ENCODE data around the gene POLE2.

DNA sequence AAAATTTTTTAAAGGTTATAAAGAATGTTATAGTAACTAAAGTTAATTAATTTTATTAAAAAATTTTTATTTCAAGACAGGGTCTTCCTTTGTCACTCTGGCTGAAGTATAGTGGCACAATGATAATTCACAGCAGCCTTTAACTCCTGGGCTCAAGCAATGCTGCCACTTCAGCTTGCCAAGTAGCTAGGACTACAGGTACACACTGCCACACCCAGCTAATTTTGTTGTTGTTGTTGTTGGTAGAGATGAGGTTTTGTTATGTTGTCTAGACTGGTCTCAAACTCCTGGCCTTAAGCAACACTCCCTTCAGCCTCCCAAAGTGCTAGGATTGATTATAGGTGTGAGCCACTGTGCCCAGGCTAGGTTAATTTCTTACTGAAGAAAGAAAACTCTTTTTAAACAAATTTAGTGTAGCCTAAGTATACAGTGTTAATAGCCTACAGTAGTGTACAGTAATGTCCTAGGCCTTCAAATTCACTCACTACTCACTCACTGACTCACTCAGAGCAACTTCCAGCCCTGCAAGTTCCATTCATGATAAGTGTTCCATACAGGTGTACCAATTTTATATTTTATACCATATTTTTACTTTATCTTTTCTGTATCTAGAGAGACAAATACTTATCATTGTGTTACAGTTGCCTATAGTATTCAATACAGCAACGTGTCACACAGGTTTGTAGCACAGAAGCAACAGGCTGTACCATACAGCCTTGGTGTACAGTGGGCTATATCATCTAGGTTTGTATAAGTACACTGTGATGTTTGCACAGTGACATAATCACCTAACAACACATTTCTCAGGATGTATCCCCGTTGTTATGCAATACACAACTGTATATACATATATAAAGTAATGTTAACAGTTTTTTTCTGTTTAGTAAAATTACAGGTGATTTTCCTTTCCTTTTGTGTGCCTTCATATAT, 28.2 kb downstream of the POLE2 start:
- TF ChIP-seq, protein P1, sequence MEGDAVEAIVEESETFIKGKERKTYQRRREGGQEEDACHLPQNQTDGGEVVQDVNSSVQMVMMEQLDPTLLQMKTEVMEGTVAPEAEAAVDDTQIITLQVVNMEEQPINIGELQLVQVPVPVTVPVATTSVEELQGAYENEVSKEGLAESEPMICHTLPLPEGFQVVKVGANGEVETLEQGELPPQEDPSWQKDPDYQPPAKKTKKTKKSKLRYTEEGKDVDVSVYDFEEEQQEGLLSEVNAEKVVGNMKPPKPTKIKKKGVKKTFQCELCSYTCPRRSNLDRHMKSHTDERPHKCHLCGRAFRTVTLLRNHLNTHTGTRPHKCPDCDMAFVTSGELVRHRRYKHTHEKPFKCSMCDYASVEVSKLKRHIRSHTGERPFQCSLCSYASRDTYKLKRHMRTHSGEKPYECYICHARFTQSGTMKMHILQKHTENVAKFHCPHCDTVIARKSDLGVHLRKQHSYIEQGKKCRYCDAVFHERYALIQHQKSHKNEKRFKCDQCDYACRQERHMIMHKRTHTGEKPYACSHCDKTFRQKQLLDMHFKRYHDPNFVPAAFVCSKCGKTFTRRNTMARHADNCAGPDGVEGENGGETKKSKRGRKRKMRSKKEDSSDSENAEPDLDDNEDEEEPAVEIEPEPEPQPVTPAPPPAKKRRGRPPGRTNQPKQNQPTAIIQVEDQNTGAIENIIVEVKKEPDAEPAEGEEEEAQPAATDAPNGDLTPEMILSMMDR (conservative IDR thresholded peaks at IDR 0.05; ENCODE audit: low read length) = no peak
- TF ChIP-seq EZH2phosphoT487 (IDR thresholded peaks at IDR 0.05; ENCODE audit: borderline replicate concordance) = no peak

Measured in Loucy (cell line).